Measurements from ENCODE around the gene MUS81. TPM values are rescaled to one million over a fixed set of nuclear protein-coding genes. Genes with fewer than 3 reads are reported as not detected.
"Not testable (repeated sequence)": the region's sequence is repeated elsewhere in the genome, so short reads cannot be mapped to it uniquely, and the experiment has no call there.

MUS81 gene
- polyA plus RNA-seq, 4 donors: 46.6 to 56.8 (median 49.3) TPM

GRCh38 chr11:65888163-65888814, 28.1 kb downstream of the MUS81 start, which contains the start of gene FIBP:
FIBP (minus strand) TSS chr11:65888471; CDS start chr11:65888418, 53 bp downstream.
- peak; percentile 91 to 95 (median 94) for DNase-seq (ENCODE audit: low read depth in 4 of 4, low spot score in 3 of 4)

DNA sequence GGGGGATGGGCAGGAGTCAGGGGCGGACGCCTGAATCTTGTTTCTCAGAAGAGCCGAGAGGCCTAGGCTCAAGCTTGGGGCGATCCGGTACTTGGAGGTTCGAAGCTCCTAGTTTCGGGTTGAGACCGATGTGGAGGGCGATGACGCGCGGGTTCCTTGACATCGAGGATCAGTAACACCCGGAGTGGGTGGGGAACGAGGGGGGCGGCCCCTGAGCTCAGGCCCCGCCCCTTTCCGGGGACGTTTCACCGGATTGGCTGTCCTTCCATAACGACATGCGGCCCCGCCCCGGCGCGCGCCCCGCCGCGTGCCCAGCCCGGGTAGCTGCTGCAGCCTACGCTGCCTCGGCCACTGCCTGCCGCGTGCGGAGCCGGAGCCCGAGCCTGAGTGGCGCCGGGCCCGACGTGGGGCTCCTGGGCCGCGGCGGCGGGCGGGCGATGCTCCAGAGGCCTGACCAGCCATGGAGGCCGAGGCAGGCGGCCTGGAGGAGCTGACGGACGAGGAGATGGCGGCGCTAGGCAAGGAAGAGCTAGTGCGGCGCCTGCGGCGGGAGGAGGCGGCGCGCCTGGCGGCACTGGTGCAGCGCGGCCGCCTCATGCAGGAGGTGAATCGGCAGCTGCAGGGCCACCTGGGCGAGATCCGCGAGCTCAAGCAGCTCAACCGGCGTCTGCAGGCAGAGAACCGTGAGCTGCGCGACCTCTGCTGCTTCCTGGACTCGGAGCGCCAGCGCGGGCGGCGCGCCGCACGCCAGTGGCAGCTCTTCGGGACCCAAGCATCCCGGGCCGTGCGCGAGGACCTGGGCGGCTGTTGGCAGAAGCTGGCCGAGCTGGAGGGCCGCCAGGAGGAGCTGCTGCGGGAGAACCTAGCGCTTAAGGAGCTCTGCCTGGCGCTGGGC, 30.3 kb downstream of the MUS81 start, which contains the start of gene CCDC85B:
Gene CCDC85B (plus strand): TSS at position 350 of the 895 bp plus-strand sequence. CDS start 111 bp downstream, at position 461.
- peak; percentile 91 to 93 (median 92) for DNase-seq (ENCODE audit: low read depth in 4 of 4, low spot score in 3 of 4)

- no peak for DNase-seq (ENCODE audit: low read depth in 4 of 4, low spot score in 3 of 4)
Observed at GRCh38 chr11:65891219-65892136, 31.2 kb downstream of the MUS81 start.

DNA sequence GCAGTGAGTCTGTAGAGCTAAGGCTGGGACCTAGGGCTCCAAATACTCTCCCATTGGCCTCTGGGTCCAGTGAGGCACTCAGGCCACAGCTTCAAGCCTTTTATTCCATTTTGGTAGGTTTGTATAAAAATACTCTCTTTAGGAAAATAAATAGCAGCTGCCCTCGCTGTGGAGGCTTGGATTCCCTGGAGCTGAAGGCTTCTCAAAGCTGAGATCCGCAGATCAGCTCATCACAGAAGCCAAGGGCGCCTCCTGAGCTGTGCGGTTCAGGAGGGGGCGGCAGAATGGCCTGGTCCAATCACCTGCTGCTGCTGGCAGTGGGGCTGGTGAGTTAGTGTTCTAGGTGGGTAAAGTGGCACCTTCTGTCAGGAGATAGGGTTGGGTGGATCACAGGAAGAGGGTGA, 31.9 kb downstream of the MUS81 start:
- DNase-seq (ENCODE audit: low read depth in 4 of 4, low spot score in 3 of 4): not testable (repeated sequence)

GRCh38 chr11:65892661-65893317, 32.6 kb downstream of the MUS81 start:
- DNase-seq (ENCODE audit: low read depth in 4 of 4, low spot score in 3 of 4): no peak

GRCh38 chr11:65894034-65894591, 33.9 kb downstream of the MUS81 start:
- no peak for DNase-seq (ENCODE audit: low read depth in 4 of 4, low spot score in 3 of 4)

- DNase-seq (ENCODE audit: low read depth in 4 of 4, low spot score in 3 of 4): no peak
Observed at GRCh38 chr11:65895482-65895981, 35.3 kb downstream of the MUS81 start.

GRCh38 chr11:65896034-65896999, 36.1 kb downstream of the MUS81 start:
- DNase-seq (ENCODE audit: low read depth in 4 of 4, low spot score in 3 of 4): no peak

GRCh38 chr11:65897020-65897471, 36.8 kb downstream of the MUS81 start:
- DNase-seq (ENCODE audit: low read depth in 4 of 4, low spot score in 3 of 4): no peak

- no peak for DNase-seq (ENCODE audit: low read depth in 4 of 4, low spot score in 3 of 4)
Observed at GRCh38 chr11:65898656-65899355, 38.6 kb downstream of the MUS81 start.

GRCh38 chr11:65899356-65900124, 39.3 kb downstream of the MUS81 start:
- DNase-seq (ENCODE audit: low read depth in 4 of 4, low spot score in 3 of 4): no peak

DNA sequence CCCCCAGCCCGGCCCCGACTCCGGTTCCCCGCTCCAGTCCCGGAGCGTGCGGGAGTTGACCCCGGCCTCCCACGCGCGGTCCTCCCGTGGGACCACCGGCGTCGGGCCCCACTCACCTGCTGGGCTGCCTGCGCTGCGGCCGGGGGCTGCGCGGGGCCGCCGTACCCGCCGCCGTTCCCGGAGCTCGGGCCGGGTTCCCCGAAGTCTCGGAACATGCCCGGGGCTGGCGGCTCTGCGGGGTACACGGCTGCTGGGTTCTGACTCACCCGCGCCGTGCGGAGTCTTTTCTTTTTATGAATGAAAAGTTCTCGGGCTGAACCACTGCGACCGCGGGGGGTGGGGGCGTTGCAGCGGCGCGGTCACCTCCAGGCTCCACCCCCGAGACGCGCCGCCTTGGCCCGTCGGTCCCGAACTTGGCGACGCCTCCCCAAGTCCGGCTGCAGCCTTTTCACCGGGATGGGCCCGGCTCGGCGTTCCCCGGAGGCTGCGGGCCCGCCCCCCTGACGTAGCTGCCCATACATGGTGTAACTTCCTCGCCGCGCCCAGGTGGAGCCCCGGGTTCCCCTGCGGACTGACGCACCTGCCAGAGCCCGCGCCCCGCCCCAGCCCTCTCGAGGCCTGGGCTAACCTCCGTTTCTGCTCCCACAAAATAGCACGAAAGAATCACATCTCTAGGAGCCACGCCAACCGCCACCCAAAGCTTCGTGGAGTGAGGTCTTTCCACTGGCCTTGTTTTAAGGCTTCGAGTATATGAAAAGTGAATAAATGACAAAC, 40.1 kb downstream of the MUS81 start, which contains the start of gene FOSL1:
Gene FOSL1 (minus strand): TSS at position 264 of the 774 bp plus-strand sequence. CDS start 49 bp downstream, at position 215.
- no peak for DNase-seq (ENCODE audit: low read depth in 4 of 4, low spot score in 3 of 4)

DNA sequence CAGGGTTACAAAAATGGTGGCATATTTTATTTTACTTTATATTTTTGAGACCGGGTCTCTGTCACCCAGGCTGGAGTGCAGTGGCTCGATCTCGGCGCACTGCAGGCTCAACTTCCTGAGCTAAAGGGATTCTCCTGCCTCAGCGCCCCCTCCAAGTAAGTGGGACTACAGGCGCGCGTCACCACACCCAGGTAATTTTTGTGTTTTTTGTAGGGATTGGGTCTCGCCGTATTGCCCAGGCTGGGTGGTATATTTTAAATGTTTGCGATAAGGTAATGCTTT, 40.6 kb downstream of the MUS81 start:
- no peak for DNase-seq (ENCODE audit: low read depth in 4 of 4, low spot score in 3 of 4)

- DNase-seq (ENCODE audit: low read depth in 4 of 4, low spot score in 3 of 4): no peak
Observed at GRCh38 chr11:65903068-65903481, 42.8 kb downstream of the MUS81 start.

- no peak for DNase-seq (ENCODE audit: low read depth in 4 of 4, low spot score in 3 of 4)
Observed at GRCh38 chr11:65903715-65904114, 43.5 kb downstream of the MUS81 start.

GRCh38 chr11:65906602-65907001, 46.4 kb downstream of the MUS81 start:
- no peak for DNase-seq (ENCODE audit: low read depth in 4 of 4, low spot score in 3 of 4)
